ENCODE measurements around the gene MRPL53.
"Not testable (repeated sequence)": the region's sequence is repeated elsewhere in the genome, so short reads cannot be mapped to it uniquely, and the experiment has no call there.

Gene MRPL53

DNA sequence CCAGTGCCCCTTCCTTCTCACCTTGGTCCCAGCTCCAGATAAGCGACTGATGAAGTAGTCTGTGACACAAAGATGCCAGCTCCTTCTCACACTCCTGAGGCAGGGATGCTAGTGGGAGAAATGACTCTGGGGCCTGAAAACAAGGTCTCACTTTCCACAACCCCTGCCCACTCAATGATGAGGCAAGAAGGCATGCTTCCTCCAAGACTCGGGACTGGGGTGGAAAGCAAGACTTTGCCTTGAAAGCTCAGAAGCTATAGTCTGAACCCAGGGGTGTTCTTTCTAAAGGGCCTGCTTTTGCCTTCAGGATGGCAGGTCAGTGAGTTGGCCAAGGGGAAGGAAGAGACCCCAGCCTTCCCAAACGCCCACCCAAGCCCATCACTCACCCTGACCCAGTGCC is 9.0 kb upstream of the MRPL53 start:
- no peak for DNase-seq

DNA sequence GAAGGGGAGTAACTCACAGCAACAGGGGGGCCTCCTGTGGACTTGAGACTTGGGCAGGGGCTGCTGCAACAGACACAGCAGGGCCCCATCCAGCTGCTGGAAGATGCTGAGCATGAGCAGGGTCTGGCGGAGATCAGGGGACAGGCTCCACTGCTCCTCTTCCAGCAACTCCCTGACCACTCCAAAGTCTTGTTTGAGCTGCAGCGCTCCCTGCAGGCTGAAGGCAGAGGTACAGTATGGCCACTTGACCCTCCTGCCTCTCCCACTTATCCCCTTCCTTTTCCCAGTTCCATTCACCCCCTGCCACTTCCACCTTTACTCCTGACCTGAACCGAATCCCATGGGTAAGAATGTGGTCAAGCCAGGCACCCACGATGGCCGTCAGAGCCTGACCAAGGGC is 2.4 kb upstream of the MRPL53 start:
- no peak for DNase-seq

DNA sequence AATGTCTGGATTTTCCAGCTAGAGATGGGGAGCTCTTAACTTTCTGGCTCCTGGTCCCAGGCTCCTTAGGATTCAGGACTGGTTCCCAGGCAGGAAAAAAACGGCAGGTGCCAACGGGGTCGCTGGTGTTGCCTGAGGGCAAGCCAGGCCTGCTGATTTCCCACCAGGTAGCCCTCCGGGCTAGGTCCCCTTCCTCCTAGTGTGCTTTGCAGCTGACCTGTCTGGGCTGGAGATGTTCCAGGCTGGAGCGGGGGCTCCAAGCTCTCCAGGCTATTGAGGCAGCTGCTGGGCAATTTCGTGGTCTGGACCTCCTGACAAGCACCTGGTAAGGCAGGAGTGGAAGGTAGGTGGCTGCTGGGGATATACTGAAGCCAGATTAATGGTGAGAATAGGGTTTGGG is 2.0 kb upstream of the MRPL53 start:
- DNase-seq: no peak

DNA sequence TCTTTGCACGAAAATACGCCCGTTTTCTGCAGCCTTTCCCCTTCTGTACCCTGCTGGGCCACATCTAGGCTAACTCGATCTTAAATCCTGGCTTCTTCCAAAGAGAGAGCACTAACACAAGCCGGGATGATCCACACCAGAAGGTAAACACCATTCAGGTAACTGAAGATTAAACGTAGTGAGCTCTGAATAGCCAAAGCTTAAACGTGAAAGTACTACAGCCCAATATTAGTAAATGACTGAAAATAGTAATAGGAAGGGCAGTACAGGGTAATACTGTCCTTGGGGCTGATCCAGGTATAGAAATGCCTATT is 422 bp upstream of the MRPL53 start:
- no peak for DNase-seq

DNA sequence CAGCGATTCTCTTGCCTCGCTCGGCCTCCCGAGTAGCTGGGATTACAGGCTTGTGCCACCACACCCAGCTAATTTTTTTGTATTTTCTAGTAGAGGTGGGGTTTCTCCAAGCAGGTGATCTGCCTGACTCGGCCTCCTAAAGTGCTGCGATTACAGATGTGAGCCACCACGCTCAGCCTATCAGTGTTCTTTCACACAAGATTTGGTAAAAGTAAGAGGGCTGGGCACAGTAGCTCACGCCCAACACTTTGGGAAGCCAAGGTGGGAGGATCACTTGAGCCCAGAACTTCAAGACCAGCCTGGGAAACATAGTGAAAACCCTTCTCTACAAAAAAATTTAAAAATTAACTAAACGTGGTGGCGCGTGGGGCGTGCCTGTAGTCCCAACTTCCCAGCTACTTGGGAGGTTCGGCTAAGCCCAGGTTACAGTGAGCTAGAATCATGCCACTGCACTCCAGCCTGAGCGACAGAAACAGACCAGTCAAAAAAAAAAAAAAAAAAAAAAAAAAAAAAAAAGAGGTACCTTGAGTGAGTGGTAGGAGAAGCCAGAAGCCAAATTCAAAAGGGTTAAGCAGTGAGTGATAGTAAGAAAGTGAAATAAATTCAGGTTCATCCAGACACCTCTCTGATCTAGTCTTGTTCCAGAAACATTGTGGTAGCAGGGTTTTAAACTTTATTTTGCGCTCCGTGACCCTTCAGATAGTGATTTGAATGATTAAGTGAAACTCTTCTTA is 981 bp downstream of the MRPL53 start:
- DNase-seq: no peak

DNA sequence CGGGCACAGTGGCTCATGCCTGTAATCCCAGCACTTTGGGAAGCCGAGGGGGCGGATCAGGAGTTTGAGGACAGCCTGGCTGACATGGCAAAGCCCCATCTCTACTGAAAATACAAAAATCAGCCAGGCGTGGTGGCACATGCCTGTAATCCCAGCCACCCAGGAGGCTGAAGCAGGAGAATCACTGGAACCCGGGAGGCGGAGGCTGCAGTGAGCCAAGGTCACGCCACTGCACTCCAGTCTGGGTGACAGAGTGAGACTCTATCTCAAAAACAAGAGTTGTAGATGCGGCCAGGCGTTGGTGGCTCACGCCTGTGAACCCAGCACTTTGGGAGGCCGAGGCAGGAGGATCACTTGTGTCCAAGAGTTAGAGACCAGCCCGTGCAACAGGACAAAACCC is 1.7 kb downstream of the MRPL53 start:
- DNase-seq: not testable (repeated sequence)

DNA sequence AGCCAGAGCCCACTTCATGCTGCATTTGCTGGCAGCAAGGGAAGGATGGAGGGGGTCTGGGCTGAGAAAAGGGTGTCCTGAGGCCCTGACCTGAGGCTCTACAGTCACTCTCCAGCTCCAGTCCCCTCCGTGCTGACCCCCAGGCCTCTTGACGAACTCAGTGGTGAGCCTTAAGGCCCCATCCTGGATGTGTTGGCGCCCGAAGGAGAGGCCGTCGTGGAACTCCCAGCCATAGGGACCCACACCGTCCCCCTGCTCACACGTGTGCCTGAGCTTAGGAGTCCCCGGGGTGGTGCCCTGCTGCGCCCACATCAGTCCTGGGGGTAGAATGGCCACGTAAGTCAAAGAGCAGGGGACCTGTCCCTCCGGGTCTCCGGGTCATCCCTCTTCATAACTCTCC is 8.1 kb downstream of the MRPL53 start:
- DNase-seq: no peak

DNA sequence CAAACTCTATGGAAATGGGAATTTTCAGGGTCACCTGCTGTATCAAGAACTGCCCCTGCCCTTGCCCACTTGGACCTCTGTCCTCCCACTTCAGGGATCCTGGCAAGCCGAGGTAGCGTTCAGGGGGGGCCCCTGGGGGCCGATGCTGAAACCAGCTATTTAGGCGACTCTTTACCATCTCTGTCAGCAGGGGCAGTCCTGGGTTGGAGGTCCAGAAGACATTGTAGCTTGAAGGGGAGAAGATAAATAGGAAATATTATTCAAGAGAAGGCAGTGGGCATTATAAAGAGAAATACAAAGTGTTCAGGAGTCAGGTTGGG is 9.7 kb downstream of the MRPL53 start:
- DNase-seq: no peak

DNA sequence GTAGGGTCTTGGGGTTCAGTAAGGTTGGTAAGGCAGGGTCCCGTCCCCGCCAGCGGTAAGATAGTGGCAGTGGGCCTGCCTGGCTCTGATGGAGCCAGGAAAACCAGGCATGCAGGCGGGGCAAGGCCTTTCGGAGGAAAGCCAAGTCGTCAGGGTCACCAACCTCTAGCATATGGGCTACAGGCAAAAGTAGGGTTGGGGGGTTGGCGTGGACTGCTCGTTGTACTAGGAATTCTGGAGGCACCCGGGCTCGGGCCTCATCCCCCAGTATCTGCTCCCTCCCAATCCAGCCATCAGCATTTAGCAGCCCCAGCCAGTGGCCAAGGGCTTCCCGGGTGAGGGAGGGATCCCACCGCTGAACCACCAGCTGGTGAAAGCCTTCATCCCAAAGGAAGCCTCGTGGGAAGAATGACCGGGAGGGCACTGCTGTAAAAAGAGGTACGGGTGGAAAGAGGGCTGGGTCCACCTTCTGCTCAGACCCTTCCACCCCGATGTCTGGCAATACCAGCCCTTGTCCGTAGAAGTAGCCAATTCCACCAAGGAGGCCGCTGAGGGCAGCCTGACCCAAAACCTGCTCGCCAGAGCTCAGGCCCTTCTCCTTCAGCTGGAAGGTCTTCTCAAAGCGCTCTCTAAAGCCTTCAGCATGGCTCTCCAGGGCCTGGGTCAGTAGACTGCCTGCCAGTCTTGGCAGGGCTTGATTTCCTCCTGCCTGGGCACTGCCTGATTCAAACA is 10.3 kb downstream of the MRPL53 start:
- no peak for DNase-seq

DNA sequence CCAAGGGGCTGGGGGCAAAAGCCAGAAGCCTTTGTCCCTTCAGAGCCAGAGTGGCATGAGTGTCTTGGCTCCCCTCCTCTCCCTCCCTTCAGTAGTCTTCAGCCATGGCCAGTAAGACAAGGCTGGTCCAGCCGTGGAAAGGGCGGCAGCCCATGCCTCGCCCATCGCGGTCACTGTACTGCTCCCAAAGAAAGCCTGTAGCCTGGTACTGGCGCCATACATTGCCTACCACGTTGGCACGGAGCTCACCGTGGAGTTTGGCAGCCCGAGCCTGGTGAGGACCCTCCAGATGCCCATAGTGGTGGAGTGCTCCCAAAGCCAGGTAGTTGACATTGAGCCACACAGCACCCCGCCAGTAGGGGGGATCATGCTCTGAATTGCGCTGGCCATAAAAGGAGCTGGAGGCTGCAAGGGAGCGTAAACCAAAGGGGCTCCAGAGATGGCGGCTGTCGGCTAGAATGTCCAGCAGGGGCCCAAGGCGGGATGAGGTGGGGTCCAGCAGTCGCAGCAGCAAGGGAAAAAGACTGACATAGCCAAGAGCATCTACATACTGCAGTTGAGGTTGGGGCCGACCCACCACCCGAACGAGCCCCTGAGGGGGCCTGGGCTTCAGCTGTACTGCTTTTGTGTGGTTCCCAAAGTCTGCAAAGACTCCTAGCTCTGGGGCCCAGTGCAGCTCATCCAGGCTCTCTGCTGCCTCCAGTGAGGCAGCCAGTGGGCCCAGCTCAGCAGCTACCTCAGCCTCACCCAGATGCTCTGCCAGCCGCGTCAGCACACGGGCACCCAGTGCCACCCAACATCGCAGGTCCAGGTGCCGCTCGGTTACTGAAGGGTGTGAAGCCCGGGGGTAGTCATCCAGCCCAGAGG is 11.1 kb downstream of the MRPL53 start:
- no peak for DNase-seq

DNA sequence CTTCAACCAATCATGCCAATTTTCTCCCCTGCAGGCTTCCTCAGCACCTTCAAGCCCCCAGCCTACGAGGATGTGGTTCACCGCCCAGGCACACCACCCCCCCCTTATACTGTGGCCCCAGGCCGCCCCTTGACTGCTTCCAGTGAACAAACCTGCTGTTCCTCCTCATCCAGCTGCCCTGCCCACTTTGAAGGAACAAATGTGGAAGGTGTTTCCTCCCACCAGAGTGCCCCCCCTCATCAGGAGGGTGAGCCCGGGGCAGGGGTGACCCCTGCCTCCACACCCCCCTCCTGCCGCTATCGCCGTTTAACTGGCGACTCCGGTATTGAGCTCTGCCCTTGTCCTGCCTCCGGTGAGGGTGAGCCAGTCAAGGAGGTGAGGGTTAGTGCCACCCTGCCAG is 12.3 kb downstream of the MRPL53 start:
- DNase-seq: not testable (repeated sequence)

DNA sequence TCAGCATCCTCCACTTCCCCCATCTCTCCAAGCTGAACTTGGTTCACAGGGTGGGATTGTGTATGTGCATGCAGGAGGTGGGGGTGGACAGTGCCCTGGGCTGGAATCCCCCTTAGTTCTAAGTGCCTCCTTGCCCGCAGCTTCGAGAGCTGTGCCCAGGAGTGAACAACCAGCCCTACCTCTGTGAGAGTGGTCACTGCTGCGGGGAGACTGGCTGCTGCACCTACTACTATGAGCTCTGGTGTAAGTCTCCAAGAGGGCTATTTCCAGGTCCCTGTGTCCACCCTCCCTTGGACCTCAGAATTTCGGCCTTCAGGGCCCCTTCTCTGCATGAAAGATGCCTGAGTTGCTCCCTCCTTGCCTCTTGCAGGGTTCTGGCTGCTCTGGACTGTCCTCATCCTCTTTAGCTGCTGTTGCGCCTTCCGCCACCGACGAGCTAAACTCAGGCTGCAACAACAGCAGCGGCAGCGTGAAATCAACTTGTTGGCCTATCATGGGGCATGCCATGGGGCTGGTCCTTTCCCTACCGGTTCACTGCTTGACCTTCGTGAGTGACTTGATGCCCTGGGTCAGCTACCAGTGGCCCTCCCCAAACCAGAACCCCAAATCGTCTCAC is 12.9 kb downstream of the MRPL53 start:
- not testable (repeated sequence) for DNase-seq

DNA sequence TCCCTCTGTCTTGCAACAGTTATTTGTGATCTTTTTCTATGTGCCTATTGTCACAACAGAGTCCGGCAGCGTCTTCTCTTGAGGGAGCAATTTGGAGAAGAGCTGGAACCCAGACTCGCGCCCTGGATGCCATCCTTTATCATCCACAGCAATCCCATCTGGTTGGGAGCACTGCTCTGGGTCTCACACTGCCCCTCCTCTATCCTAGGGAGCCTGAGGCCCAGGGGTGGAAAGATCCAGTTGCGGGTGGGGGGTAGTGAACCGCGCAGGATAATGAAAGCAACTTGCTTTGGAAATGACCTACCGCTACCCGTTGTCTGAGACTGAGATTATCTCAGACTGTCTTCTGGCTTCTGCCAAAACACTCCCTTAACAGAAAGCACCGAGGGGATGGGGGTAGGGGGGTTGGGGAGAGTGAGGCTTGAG is 13.5 kb downstream of the MRPL53 start:
- no peak for DNase-seq

DNA sequence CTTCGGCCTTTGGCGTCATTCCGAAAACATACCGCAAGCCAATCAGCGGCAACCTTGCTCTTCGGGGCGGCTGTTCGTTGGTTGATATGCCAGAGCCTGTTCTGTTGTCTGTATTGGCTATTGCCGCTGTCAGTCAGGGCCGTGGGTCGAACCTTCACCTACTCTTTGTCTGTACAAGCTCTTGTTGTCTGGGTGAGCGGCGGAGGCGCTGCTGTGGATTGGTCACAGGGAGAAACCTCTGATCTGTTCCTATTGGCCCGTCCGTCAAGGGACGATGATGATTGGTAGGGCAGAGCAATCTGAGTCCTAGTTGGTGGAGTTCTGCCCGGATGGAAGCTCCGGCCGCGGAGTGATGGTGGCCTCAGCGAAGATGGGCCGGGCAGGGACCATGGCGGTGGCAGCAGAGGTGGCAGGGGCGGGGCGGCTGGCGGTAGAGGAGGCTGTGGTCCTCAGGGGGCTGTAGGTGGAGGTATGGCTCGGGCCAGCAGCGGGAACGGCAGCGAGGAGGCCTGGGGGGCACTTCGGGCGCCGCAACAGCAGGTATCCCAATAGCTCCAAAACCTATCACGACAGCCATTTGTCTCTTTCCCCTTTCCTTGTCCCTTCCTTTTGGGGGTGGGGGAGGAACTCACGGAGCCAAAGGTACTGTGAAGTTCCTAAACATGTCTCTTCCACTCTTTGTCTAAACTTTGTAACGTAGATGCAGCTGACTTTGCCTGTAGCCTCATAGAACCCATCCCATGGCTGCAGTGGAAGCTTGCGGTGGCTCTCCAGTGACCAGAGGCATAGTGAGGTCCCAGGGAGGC is 14.1 kb downstream of the MRPL53 start, which contains the start of gene WBP1:
Gene WBP1 (plus strand): TSS at position 307 of the 806 bp plus-strand sequence. CDS start 165 bp downstream, at position 472.
- DNase-seq: peak; percentile 100

DNA sequence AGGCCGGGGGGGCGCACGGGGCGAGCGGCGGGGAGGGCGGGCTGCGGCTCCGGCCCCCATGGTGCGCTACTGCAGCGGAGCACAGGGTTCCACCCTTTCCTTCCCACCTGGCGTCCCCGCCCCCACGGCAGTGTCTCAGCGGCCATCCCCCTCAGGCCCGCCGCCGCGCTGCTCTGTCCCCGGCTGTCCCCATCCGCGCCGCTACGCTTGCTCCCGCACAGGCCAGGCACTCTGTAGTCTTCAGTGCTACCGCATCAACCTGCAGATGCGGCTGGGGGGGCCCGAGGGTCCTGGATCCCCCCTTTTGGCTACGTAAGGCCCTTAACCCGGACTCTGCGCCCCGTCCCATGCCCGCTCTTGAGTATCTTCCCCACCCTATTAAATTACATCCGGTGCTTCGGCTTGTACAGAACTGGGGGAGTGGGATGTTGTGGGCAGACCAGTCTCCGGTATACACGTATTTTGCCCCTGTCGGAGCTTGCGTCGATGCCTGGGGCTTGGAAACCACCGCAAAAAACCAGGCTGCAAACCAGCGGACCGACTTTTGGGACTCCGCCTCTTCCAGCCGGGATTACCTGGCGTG is 14.8 kb downstream of the MRPL53 start:
- peak; percentile 81 for DNase-seq

DNA sequence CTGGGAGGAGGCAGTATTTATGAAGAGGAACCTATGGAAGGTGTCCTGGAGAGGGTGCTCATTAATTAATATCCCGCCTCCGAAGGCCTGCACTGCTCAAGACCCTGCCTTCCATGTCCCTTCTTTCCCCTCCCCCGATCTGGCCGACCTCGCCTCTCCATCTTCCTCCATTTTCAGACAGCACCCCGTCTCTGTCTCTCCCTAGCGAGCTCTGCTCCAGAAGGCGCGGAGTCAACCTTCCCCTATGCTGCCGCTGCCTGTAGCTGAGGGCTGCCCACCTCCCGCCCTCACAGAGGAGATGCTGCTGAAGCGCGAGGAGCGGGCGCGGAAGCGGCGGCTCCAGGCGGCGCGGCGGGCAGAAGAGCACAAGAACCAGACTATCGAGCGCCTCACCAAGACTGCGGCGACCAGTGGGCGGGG is 15.3 kb downstream of the MRPL53 start:
- DNase-seq: no peak

DNA sequence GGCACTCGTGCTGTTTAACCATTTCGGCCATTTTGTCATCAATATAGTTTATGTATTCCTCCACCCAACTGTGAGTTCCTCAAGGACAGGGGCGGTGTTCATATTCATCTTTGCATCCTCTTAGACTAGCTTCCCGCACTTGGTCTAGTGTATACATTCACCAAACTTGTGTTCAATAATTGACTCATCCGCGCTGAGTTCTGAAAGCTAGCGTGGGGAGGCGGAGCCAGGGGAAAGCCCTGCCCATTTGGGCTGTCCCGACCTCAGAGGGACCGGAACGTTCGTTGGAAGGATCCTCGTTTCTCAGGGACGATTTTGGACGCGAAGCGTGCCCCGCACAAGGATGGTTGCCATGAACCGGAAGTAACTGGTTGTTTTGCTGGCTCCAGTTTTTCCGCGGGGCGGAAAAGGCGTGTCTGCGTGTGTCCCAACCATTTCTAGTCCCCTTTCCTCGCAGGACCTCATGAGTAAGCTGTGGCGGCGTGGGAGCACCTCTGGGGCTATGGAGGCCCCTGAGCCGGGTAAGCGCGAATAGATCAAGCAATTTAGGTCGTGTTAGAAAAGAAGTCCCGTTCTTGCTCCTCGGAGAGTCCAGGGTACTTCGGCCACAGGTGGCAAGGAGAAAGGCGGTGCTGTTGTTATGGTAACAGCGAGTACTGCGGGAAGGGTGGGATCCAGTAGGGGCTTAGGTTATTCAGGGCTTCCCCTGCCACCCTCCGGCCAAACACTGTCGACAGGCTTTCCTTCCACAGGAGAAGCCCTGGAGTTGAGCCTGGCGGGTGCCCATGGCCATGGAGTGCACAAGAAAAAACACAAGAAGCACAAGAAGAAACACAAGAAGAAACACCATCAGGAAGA is 17.6 kb downstream of the MRPL53 start, which contains the start of gene INO80B:
Gene INO80B (plus strand): TSS at position 434 of the 858 bp plus-strand sequence. CDS start 30 bp downstream, at position 464.
- DNase-seq: peak; percentile 97

DNA sequence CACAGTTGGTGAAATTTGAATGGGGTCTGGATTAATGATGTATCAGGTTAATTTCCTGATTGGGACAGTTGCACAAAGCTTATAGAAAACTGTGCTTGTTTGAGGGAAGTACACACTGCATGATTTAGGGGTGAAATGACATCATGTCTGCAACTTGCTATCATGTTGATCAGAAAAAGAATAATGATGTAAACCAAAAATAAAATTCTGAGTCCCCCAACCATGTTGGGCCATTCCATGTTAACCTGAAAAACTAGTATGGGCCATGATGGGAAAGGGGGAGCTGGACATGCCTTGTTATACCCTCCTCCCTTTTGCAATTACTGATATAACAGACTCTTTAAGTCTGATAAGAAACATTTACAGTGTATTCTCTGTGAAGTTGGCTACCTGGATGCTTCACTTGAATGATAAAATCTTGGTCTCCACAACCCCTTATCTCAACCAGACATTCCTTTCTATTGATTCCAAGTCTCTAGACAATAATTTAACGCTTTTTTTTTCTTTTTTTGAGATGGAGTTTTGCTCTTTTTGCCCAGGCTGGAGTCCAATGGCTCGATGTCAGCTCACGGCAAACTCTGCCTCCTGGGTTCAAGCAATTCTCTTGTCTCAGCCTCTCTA is 21.8 kb downstream of the MRPL53 start:
- DNase-seq: no peak

DNA sequence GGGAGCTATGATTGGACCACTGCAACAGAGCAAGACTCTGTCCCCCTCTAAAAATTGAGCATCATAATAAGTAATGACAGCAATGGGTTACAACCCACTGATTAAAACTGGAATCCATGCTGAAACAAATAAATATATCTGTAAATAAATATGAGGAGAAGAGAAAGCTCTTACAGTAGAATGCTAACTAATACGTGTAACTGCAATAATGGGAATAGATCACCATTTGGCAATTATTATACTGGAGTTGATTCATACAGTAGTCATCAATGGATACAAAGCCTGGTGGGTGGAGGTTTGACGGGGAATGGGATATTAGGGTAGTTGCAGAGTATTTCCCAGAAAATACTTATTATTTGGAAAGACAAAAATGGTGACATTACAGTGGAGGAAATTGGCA is 23.7 kb downstream of the MRPL53 start:
- DNase-seq: no peak

Measured in femur (tissue), 1 donor.